PC-3 (cell line): Measurements from ENCODE around the gene GHRL. TPM values are rescaled to one million over a fixed set of nuclear protein-coding genes. Genes with fewer than 3 reads are reported as not detected.
A peak's percentile ranks its signal among the peaks of the same experiment; 100 is the strongest.

Experiments
- ATAC-seq: fragments of 200-7000 bp; cut with Tn5 transposase; 2 replicates; pipeline ENCODE4 v1.9.1; 2020; ENCODE audit warnings: mild to moderate bottlenecking, moderate library complexity
- BruUV-seq: library from RNA; stranded (reverse); fragments of 400-500 nt; replicated peaks from 2 replicates; lab custom pipeline; 2021; lab: Mats Ljungman, UMichigan
- CTCF ChIA-PET: fragments of 300-600 bp; sonication (Branson Sonifier 250); formaldehyde crosslinking; loops from one replicate; lab custom pipeline; 2022; ENCODE audit warnings: antibody characterized with exemption; lab: Charles Lee
- POLR2A ChIA-PET: fragments of 300-600 bp; sonication (Branson Sonifier 250); formaldehyde crosslinking; loops from one replicate; lab custom pipeline; 2022; ENCODE audit warnings: antibody characterized with exemption; ENCODE audit not compliant: unreplicated experiment; lab: Charles Lee
- DNase-seq: peaks from one replicate; pipeline ENCODE4 v3.0.0-alpha.2; 2015
- H2AFZ ChIP-seq: fragments of 300-600 bp; sonication (generic); 2 replicates; pipeline ENCODE4 v1.6.0; 2016; ENCODE audit warnings: antibody characterized with exemption, low read length
- H3F3A ChIP-seq: fragments of 300-600 bp; sonication (generic); one replicate; pipeline ENCODE4 v1.6.0; 2017; ENCODE audit warnings: antibody characterized with exemption, low read length, control low read depth, mild to moderate bottlenecking; ENCODE audit not compliant: unreplicated experiment
- H3K27ac ChIP-seq: fragments of 300-600 bp; sonication (generic); 2 replicates; pipeline ENCODE4 v1.5.1; 2016; ENCODE audit warnings: mild to moderate bottlenecking, low read length
- H3K27me3 ChIP-seq: fragments of 300-600 bp; sonication (generic); 2 replicates; pipeline ENCODE4 v1.6.1; 2016; ENCODE audit warnings: low read length, mixed read lengths
- H3K36me3 ChIP-seq: fragments of 300-600 bp; sonication (generic); 2 replicates; pipeline ENCODE4 v1.6.1; 2016; ENCODE audit warnings: low read depth, mixed run types, low read length, mixed read lengths
- H3K4me1 ChIP-seq: fragments of 300-600 bp; sonication (generic); 2 replicates; pipeline ENCODE4 v1.5.1; 2016; ENCODE audit warnings: low read length; ENCODE audit not compliant: insufficient read depth
- H3K4me2 ChIP-seq: fragments of 300-600 bp; sonication (generic); 2 replicates; pipeline ENCODE4 v1.6.0; 2016; ENCODE audit warnings: low read length
- H3K4me3 ChIP-seq: fragments of 300-600 bp; sonication (generic); 2 replicates; pipeline ENCODE4 v1.5.1; 2016; ENCODE audit warnings: mild to moderate bottlenecking, low read length, mixed read lengths
- H3K79me2 ChIP-seq: fragments of 300-600 bp; sonication (generic); 2 replicates; pipeline ENCODE4 v1.6.1; 2017; ENCODE audit warnings: low read length, mixed read lengths
- H3K9ac ChIP-seq: fragments of 300-600 bp; sonication (generic); 2 replicates; pipeline ENCODE4 v1.6.0; 2016; ENCODE audit warnings: mild to moderate bottlenecking, low read length
- H3K9me2 ChIP-seq: fragments of 300-600 bp; sonication (generic); replicated peaks from 2 replicates; pipeline ENCODE4 v1.6.1; 2016; ENCODE audit warnings: mixed run types, low read length, mixed read lengths
- H3K9me3 ChIP-seq: fragments of 300-600 bp; sonication (generic); 2 replicates; pipeline ENCODE4 v1.6.1; 2016; ENCODE audit warnings: low read length, mixed read lengths
- H4K20me1 ChIP-seq: fragments of 300-600 bp; sonication (generic); 2 replicates; pipeline ENCODE4 v1.6.1; 2016; ENCODE audit warnings: low read length, mixed read lengths
- CTCF ChIP-seq: fragments of 300-600 bp; sonication (generic); conservative IDR thresholded peaks from 2 replicates; pipeline ENCODE4 v1.5.1; 2017; ENCODE audit warnings: antibody characterized with exemption, low read depth, mild to moderate bottlenecking, low read length
- EZH2 ChIP-seq: fragments of 300-600 bp; sonication (generic); IDR thresholded peaks from one replicate; pipeline ENCODE4 v1.6.1; 2017; ENCODE audit warnings: antibody characterized with exemption, mild to moderate bottlenecking, low read length; ENCODE audit not compliant: unreplicated experiment
- EZH2phosphoT487 ChIP-seq: fragments of 300-600 bp; sonication (generic); IDR thresholded peaks from 2 replicates; pipeline ENCODE4 v1.6.1; 2018; ENCODE audit warnings: mild to moderate bottlenecking, antibody characterized with exemption, low read length, borderline replicate concordance
- intact Hi-C: fragments of 100-400 bp; cut with micrococcal nuclease; formaldehyde crosslinking; loops from 2 replicates; pipeline ENCODE4 v1.9.0; 2023
- total RNA-seq: library from RNA; depleted of rRNA; stranded (reverse); fragments of >200 nt; gene quantifications from 2 replicates; pipeline ENCODE4 v1.2.3, GENCODE V29; 2014

GHRL gene
- total RNA-seq, 1 experiment from 2014 or later: not detected

GRCh38 chr3:10249833-10250232, 42.9 kb downstream of the GHRL start:
- Histone ChIP-seq H3K9me2 (no peaks in the 10 kb centered on the region), H3K79me2 (peaks cover 55% of the 10 kb centered on the region), H3K4me3 (peak overlapping the region; percentile 97), H3K4me2 (peak overlapping the region; percentile 96), H3K9ac (peak overlapping the region; percentile 92), H3K27ac (no peak overlapping the region), H3K9me3 (peaks cover 15% of the 10 kb centered on the region), H3K4me1 (peaks cover 17% of the 10 kb centered on the region), H3F3A (no peaks in the 10 kb centered on the region), H2AFZ (no peak overlapping the region; the same call in 1 of the 2 replicates), H3K27me3 (no peaks in the 10 kb centered on the region), H3K36me3 (peaks cover 18% of the 10 kb centered on the region), H4K20me1 (peaks cover 12% of the 10 kb centered on the region; the same call in 1 of the 2 replicates)
- no peak for TF ChIP-seq CTCF
- POLR2A ChIA-PET: no interaction called here
- CTCF ChIA-PET: interaction anchor here (0.6 kb wide), 1 partner anchor 106 kb away, joined by 8 read pairs; no protein-coding TSS in a partner anchor
- intact Hi-C loops: no loop called here
- no TSS peak for BruUV-seq
- peak; percentile 12 for DNase-seq
- no peak for ATAC-seq

- BruUV-seq: TSS peak; percentile 74
- CTCF ChIA-PET: interaction anchor here (0.6 kb wide), 1 partner anchor 105 kb away, joined by 8 read pairs; no protein-coding TSS in a partner anchor
Observed at GRCh38 chr3:10248984-10249748, 43.6 kb downstream of the GHRL start.

More at GRCh38 chr3:10248984-10249748, 43.6 kb downstream of the GHRL start:
- DNase-seq (peak; percentile 11), ATAC-seq (peak; percentile 7)
- intact Hi-C loops: loop anchor here (1.0 kb wide), 2 partner anchors 57 to 134 kb away; partner anchors contain the start of gene BRK1
- Histone ChIP-seq H2AFZ (peak overlapping the region; percentile 76), H3K4me3 (peak overlapping the region; percentile 97), H3K4me1 (peaks cover 17% of the 10 kb centered on the region), H4K20me1 (peaks cover 12% of the 10 kb centered on the region; the same call in 1 of the 2 replicates), H3K79me2 (peaks cover 49% of the 10 kb centered on the region), H3K4me2 (peak overlapping the region; percentile 96), H3K9me2 (no peaks in the 10 kb centered on the region), H3F3A (no peaks in the 10 kb centered on the region), H3K9ac (peak overlapping the region; percentile 92), H3K9me3 (peaks cover 19% of the 10 kb centered on the region), H3K27ac (peak overlapping the region; percentile 15), H3K36me3 (peaks cover 24% of the 10 kb centered on the region), H3K27me3 (no peaks in the 10 kb centered on the region)
- no peak for TF ChIP-seq EZH2
- no peak for TF ChIP-seq CTCF
- no peak for TF ChIP-seq EZH2phosphoT487
- POLR2A ChIA-PET: no interaction called here
